ENCODE data around the gene ABCG4.

The ABCG4 gene

DNA sequence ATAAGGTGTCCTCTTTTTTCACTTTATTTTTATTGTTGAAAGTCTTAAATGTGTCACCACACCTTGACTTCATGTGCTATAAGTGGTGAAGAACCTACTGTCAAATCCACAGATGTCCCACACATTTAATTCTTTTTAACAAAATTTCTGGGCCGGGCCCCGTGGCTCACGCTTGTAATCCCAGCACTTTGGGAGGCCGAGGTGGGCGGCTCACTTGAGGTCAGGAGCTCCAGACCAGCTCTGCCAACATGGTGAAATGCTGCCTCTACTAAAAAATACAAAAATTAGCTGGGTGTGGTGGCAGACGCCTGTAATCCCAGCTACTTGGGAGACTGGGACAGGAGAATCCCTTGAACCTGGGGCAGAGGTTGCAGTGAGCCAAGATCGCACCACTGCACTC lies 60.3 kb downstream of the ABCG4 start:
- DNase-seq = no peak

DNA sequence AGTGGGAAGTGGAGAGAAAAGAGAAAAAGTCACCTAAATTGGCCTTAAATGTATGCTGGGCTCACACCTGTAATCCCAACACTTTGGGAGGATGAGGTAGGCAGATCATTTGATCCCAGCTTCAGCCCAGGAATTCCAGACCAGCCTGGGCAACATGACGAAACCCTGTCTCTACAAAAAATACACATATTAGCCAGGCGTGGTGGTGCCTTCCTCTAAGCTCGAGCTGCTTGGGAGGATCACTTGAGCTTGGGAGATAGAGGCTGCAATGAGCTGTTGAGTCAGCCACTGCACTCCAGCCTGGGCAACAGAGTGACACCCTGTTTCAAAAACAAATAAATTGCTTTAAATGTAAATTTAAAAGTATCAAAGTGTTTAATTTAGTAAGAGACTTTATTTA lies 61.2 kb downstream of the ABCG4 start:
- no peak for DNase-seq

Data from islet precursor cell (in vitro differentiated cells).